HepG2 (cell line): Measurements from ENCODE around the gene ZDHHC9. TPM values are rescaled to one million over a fixed set of nuclear protein-coding genes. Genes with fewer than 3 reads are reported as not detected.

ENCODE experiments used
- ATAC-seq: fragments of 200-7000 bp; cut with Tn5 transposase; 3 replicates; pipeline ENCODE4 v1.9.1; 2020; ENCODE audit warnings: mild to moderate bottlenecking, moderate library complexity
- BruUV-seq: library from RNA; stranded (reverse); fragments of 400-500 nt; replicated peaks from 2 replicates; lab custom pipeline; 2021; lab: Mats Ljungman, UMichigan
- CTCF ChIA-PET: fragments of 300-600 bp; formaldehyde crosslinking; extraction: SDS; loops from one replicate; lab custom pipeline; 2021; ENCODE audit warnings: low total read pairs, inconsistent platforms, low intra/inter-chr PET ratio; lab: Yijun Ruan, JAX
- POLR2A ChIA-PET: fragments of 350-600 bp; sonication (Branson Sonifier 250); formaldehyde crosslinking; loops from one replicate; lab custom pipeline; 2020; ENCODE audit warnings: antibody characterized with exemption, inconsistent platforms; lab: Yijun Ruan, JAX
- DNase-seq: peaks from one replicate; pipeline ENCODE4 v3.0.0-alpha.2; 2015; ENCODE audit warnings: low spot score
- FAIRE-seq: peaks from 3 replicates; lab custom pipeline; 2011; peaks lifted over from hg19 to GRCh38; lab: Jason Lieb, UNC
- H2AFZ ChIP-seq: one replicate; pipeline ENCODE4 v1.6.1; 2011; ENCODE audit warnings: low read length, inconsistent platforms
- H3K27ac ChIP-seq: fragments of 300-600 bp; 3 replicates; pipeline ENCODE4 v1.8.0; 2011; ENCODE audit warnings: mixed run types, mild to moderate bottlenecking, mixed read lengths, low read length, inconsistent platforms; ENCODE audit not compliant: insufficient read depth; ENCODE audit errors: extremely low read length
- H3K27me3 ChIP-seq, 2 experiments: fragments of 200-600 bp in 1 of 2; 2 replicates in 1 of 2; 3 replicates in 1 of 2; pipeline versions ENCODE4 v1.6.0 to v1.8.0; 2011; ENCODE audit warnings: low read length in 2 of 2, mild to moderate bottlenecking in 2 of 2, moderate library complexity in 2 of 2, inconsistent platforms in 1 of 2; ENCODE audit not compliant: insufficient read depth in 2 of 2, control insufficient read depth in 1 of 2
- H3K36me3 ChIP-seq, 2 experiments: fragments of 200-600 bp in 1 of 2; replicated peaks in 1 of 2; 2 replicates in 1 of 2; 3 replicates in 1 of 2; pipeline versions ENCODE4 v1.5.1 to v1.8.0; 2011; ENCODE audit warnings: low read length in 2 of 2, inconsistent platforms in 1 of 2; ENCODE audit not compliant: insufficient read depth in 2 of 2, control insufficient read depth in 1 of 2
- H3K4me1 ChIP-seq: 2 replicates; pipeline ENCODE4 v1.5.1; 2012; ENCODE audit warnings: low read length, inconsistent platforms; ENCODE audit not compliant: insufficient read depth
- H3K4me2 ChIP-seq: 2 replicates; pipeline ENCODE4 v1.6.0; 2011; ENCODE audit warnings: low read depth, low read length, inconsistent platforms
- H3K4me3 ChIP-seq, 3 experiments: fragments of 200-600 bp in 1 of 3; sonication (generic), shearing (Covaris generic) in 1 of 3; replicated peaks in 1 of 3; 2 replicates each; pipeline ENCODE4 v1.5.1; 2011 to 2016; ENCODE audit warnings: low read length in 3 of 3, inconsistent platforms in 2 of 3, low read depth in 2 of 3, mild to moderate bottlenecking in 2 of 3, control low read depth in 1 of 3, mixed read lengths in 1 of 3; ENCODE audit not compliant: insufficient read depth in 1 of 3
- H3K79me2 ChIP-seq: one replicate; pipeline ENCODE4 v1.6.1; 2011; ENCODE audit warnings: low read length, inconsistent platforms; ENCODE audit not compliant: insufficient read depth
- H3K9ac ChIP-seq: 2 replicates; pipeline ENCODE4 v1.6.0; 2011; ENCODE audit warnings: mild to moderate bottlenecking, low read depth, low read length, inconsistent platforms; ENCODE audit not compliant: insufficient read depth
- H3K9me3 ChIP-seq: 2 replicates; pipeline ENCODE4 v1.5.1; 2012; ENCODE audit warnings: mild to moderate bottlenecking, low read length
- H4K20me1 ChIP-seq: 2 replicates; pipeline ENCODE4 v1.6.0; 2011; ENCODE audit warnings: inconsistent platforms, mild to moderate bottlenecking, low read length, moderate library complexity; ENCODE audit not compliant: insufficient read depth
- ASH2L ChIP-seq: fragments of 300-600, 200-600 bp; sonication (generic); IDR thresholded peaks from 2 replicates; pipeline ENCODE4 v1.7.0; 2017; ENCODE audit warnings: low read depth, mild to moderate bottlenecking, moderate library complexity, mixed read lengths, low read length; ENCODE audit not compliant: insufficient read length
- HNRNPK ChIP-seq: fragments of 200-400 bp; formaldehyde crosslinking; IDR thresholded peaks from 2 replicates; pipeline ENCODE4 v1.6.1; 2018; ENCODE audit warnings: low read length, low read depth, moderate library complexity, mild to moderate bottlenecking; ENCODE audit not compliant: poor library complexity, severe bottlenecking
- NFATC3 ChIP-seq: sonication (generic); formaldehyde crosslinking; IDR thresholded peaks from 2 replicates; pipeline ENCODE4 v1.5.1; 2020; ENCODE audit warnings: mild to moderate bottlenecking, missing genetic modification reagents
- NFIB ChIP-seq: sonication (generic); formaldehyde crosslinking; IDR thresholded peaks from 2 replicates; pipeline ENCODE4 v1.9.0; 2021; ENCODE audit warnings: missing genetic modification reagents, mild to moderate bottlenecking, borderline replicate concordance
- SKI ChIP-seq: fragments of 450-650 bp; IDR thresholded peaks from one replicate; pipeline ENCODE4 v1.6.1; 2018; ENCODE audit warnings: mild to moderate bottlenecking; ENCODE audit not compliant: partially characterized antibody
- ZKSCAN5 ChIP-seq: sonication (generic); formaldehyde crosslinking; IDR thresholded peaks from 2 replicates; pipeline ENCODE4 v1.5.1; 2020; ENCODE audit warnings: mild to moderate bottlenecking, missing genetic modification reagents
- ZNF143 ChIP-seq: sonication (generic); formaldehyde crosslinking; IDR thresholded peaks from 2 replicates; pipeline ENCODE4 v1.4.0; 2020; ENCODE audit warnings: missing genetic modification reagents
- ZNF274 ChIP-seq: sonication (generic); formaldehyde crosslinking; IDR thresholded peaks from 2 replicates; pipeline ENCODE4 v1.5.1; 2020; ENCODE audit warnings: mild to moderate bottlenecking, missing genetic modification reagents
- ZNF720 ChIP-seq: sonication (generic); formaldehyde crosslinking; IDR thresholded peaks from 2 replicates; pipeline ENCODE4 v1.4.0; 2020; ENCODE audit warnings: missing genetic modification reagents
- ZNF773 ChIP-seq: sonication (generic); formaldehyde crosslinking; IDR thresholded peaks from 2 replicates; pipeline ENCODE4 v1.4.0; 2020; ENCODE audit warnings: missing genetic modification reagents, borderline replicate concordance
- WGBS: methylation state at CpG from one replicate; pipeline ENCODE4 v1.1.6; 2017; ENCODE audit warnings: low lambda C conversion rate; 5-methylcytosine and 5-hydroxymethylcytosine counted together
- in situ Hi-C: cut with HindIII; loops from 2 replicates; pipeline ENCODE4 v1.10.0; 2017; ENCODE audit warnings: low pct_unique_long_range_greater_than_20kb; ENCODE audit not compliant: extremely low pct_ligation_motif_present
- intact Hi-C: fragments of 100-400 bp; cut with micrococcal nuclease; formaldehyde crosslinking; loops from one replicate; pipeline ENCODE4 v1.10.0; 2022; ENCODE audit not compliant: unreplicated experiment
- polyA plus RNA-seq, 8 experiments: library from polyadenylated mRNA; depleted of rRNA in 3 of 8; stranded (reverse) in 7 of 8; unstranded in 1 of 8; fragments of >200 nt; fragmentation: Illumina TruSeq in 4 of 8; extraction: Trizol in 4 of 8; gene quantifications; 2 replicates each; pipeline versions ENCODE4 v1.2.1 to v1.2.3, GENCODE V29; 2011 to 2016; ENCODE audit warnings: low read depth in 4 of 8, missing spikeins in 1 of 8, mixed read lengths in 1 of 8; ENCODE audit not compliant: insufficient read depth in 1 of 8
- total RNA-seq, 5 experiments: library from RNA; depleted of rRNA; stranded (reverse); fragments of >200 nt; fragmentation: Illumina TruSeq; extraction: Trizol; gene quantifications; 2 replicates each; pipeline ENCODE4 v1.2.3, GENCODE V29; 2016; ENCODE audit warnings: low read depth in 1 of 5
- TF ChIP-seq, protein P1 (sequence below): sonication (generic); formaldehyde crosslinking; IDR thresholded peaks from 2 replicates; pipeline ENCODE4 v1.4.0; 2020; ENCODE audit warnings: mild to moderate bottlenecking, missing genetic modification reagents
- TF ChIP-seq, protein P2 (sequence below): sonication (generic); formaldehyde crosslinking; IDR thresholded peaks from 2 replicates; pipeline ENCODE4 v1.5.0; 2020; ENCODE audit warnings: missing genetic modification reagents
- TF ChIP-seq, protein P3 (sequence below): IDR thresholded peaks from 2 replicates; pipeline ENCODE4 v1.6.1; 2016

The ZDHHC9 gene
- total and polyA plus RNA-seq, 2 of the 13 experiments (the other 11 are each of a cell fraction or from before 2014, with no cell fraction given), result 28.3 to 53.1 TPM

DNA sequence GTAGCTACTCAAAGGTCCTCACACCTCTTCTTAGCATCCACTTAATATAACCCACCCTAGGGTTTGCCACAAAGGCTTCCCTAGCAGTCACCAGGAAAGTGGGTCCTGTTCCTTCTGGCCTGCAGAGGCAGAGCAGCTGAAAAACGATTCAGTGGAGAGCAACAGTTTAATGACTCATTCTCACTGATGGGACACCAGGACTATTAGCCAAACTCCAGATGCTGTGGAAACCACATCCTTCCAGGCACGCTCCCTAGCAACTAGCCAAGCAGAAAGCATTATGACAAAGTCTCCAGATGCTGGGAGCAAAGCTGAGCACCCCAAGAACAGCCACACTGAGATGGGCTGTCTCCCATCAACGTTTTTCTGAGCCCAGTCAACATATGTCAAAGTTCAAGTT, 32.0 kb upstream of the ZDHHC9 start:
- WGBS, result 0% methylated on average over 1 of the region's 3 CpGs
- POLR2A ChIA-PET, result no interaction called here
- TF ChIP-seq ZKSCAN5 (CRISPR knock-in tag) (no peak), NFIB (no peak)
- TF ChIP-seq, all 625 proteins: peak for 0

DNA sequence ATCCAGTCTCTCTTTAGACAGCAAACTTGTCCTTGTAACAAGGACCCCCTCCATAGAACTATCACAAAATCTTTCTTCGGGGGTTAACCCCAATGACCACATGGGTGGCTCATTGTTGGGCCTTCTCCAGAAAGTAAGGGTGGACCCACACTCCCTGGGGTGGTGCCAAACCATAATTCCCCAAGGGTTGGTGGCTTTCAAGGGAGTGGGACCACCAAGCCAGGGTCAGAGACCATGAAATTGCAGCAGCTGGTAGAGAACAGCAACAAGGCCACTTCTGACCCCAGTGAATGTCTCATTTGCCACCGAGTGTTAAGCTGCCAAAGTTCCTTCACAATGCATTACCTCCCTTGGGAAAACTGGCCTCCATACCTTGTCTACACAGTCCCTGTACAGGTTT, 28.8 kb upstream of the ZDHHC9 start:
- WGBS, result no CpG with 5 or more reads among the region's 2 CpGs
- no peaks in the 10 kb centered on the region for H3K9me3 ChIP-seq
- no peak for ATAC-seq
- H3K9ac ChIP-seq, result no peak overlapping the region
- H3K36me3 ChIP-seq, result no peaks in the 10 kb centered on the region
- H4K20me1 ChIP-seq, result no peaks in the 10 kb centered on the region
- DNase-seq, result no peak
- H3K4me3 ChIP-seq, result no peak overlapping the region
- no peak for FAIRE-seq
- no TSS peak for BruUV-seq
- no peaks in the 10 kb centered on the region for H3K27me3 ChIP-seq
- H2AFZ ChIP-seq, result no peak overlapping the region
- peaks cover 22% of the 10 kb centered on the region for H3K4me1 ChIP-seq
- in situ Hi-C loops (no loop called here), intact Hi-C loops (no loop called here)
- CTCF ChIA-PET, result no interaction called here
- no peaks in the 10 kb centered on the region for H3K79me2 ChIP-seq
- POLR2A ChIA-PET, result no interaction called here
- no peak overlapping the region for H3K27ac ChIP-seq
- no peak overlapping the region for H3K4me2 ChIP-seq
- TF ChIP-seq, protein P1, sequence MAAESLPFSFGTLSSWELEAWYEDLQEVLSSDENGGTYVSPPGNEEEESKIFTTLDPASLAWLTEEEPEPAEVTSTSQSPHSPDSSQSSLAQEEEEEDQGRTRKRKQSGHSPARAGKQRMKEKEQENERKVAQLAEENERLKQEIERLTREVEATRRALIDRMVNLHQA, result no peak
- TF ChIP-seq ZNF143 (no peak), SKI (no peak), ZNF720 (CRISPR knock-in tag) (no peak), ZNF274 (no peak), ASH2L (no peak), HNRNPK (no peak), NFATC3 (CRISPR knock-in tag) (no peak), ZNF773 (CRISPR knock-in tag) (no peak)
- TF ChIP-seq, protein P2, sequence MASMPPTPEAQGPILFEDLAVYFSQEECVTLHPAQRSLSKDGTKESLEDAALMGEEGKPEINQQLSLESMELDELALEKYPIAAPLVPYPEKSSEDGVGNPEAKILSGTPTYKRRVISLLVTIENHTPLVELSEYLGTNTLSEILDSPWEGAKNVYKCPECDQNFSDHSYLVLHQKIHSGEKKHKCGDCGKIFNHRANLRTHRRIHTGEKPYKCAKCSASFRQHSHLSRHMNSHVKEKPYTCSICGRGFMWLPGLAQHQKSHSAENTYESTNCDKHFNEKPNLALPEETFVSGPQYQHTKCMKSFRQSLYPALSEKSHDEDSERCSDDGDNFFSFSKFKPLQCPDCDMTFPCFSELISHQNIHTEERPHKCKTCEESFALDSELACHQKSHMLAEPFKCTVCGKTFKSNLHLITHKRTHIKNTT (CRISPR knock-in tag), result no peak
- TF ChIP-seq, protein P3, sequence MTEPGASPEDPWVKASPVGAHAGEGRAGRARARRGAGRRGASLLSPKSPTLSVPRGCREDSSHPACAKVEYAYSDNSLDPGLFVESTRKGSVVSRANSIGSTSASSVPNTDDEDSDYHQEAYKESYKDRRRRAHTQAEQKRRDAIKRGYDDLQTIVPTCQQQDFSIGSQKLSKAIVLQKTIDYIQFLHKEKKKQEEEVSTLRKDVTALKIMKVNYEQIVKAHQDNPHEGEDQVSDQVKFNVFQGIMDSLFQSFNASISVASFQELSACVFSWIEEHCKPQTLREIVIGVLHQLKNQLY, result no peak

More for the DNA sequence above, 32.0 kb upstream of the ZDHHC9 start:
- ATAC-seq (no peak), DNase-seq (no peak), FAIRE-seq (no peak)
- Histone ChIP-seq H3K9me3 (no peaks in the 10 kb centered on the region), H3K36me3 (no peaks in the 10 kb centered on the region), H3K27ac (no peak overlapping the region), H3K4me1 (peaks cover 23% of the 10 kb centered on the region), H3K4me3 (no peak overlapping the region), H3K4me2 (peak overlapping the region; percentile 47; the same call in 1 of the 2 replicates), H3K79me2 (no peaks in the 10 kb centered on the region), H4K20me1 (no peaks in the 10 kb centered on the region), H3K27me3 (no peaks in the 10 kb centered on the region), H3K9ac (no peak overlapping the region), H2AFZ (no peak overlapping the region)
- BruUV-seq, result no TSS peak
- intact Hi-C loops (no loop called here), in situ Hi-C loops (no loop called here)
- CTCF ChIA-PET, result no interaction called here
